Measurements from ENCODE around the gene PER2.

GRCh38 chr2:238294046-238294392 lies 5.6 kb upstream of the PER2 start:
- no peak for TF ChIP-seq CTCF (IDR thresholded peaks at IDR 0.05; ENCODE audit: low read depth, low read length, poor library complexity, severe bottlenecking)
- TF ChIP-seq EZH2phosphoT487 (IDR thresholded peaks at IDR 0.05; ENCODE audit: borderline replicate concordance, low read length) = no peak
